ENCODE measurements around the gene SREK1IP1.

The SREK1IP1 gene

GRCh38 chr5:64796301-64796700, 27.8 kb upstream of the SREK1IP1 start:
- no peak overlapping the region for H3K27ac ChIP-seq
- no peak for TF ChIP-seq ZFX (IDR thresholded peaks at IDR 0.05)
- TF ChIP-seq CTCF (conservative IDR thresholded peaks at IDR 0.05), result no peak

- no peak overlapping the region for H3K27ac ChIP-seq
These were observed 25.7 kb upstream of the SREK1IP1 start for GRCh38 chr5:64794053-64794770.

GRCh38 chr5:64792469-64792868, 24.0 kb upstream of the SREK1IP1 start:
- TF ChIP-seq ZFX (IDR thresholded peaks at IDR 0.05), result no peak
- TF ChIP-seq CTCF (conservative IDR thresholded peaks at IDR 0.05), result no peak
- no peak overlapping the region for H3K27ac ChIP-seq

More at GRCh38 chr5:64794053-64794770, 25.7 kb upstream of the SREK1IP1 start:
- TF ChIP-seq CTCF (conservative IDR thresholded peaks at IDR 0.05) (no peak), ZFX (IDR thresholded peaks at IDR 0.05) (no peak)

GRCh38 chr5:64790210-64790609, 21.7 kb upstream of the SREK1IP1 start:
- TF ChIP-seq ZFX (IDR thresholded peaks at IDR 0.05), result no peak
- no peak for TF ChIP-seq CTCF (conservative IDR thresholded peaks at IDR 0.05)
- no peak overlapping the region for H3K27ac ChIP-seq

- TF ChIP-seq CTCF (conservative IDR thresholded peaks at IDR 0.05) (no peak), ZFX (IDR thresholded peaks at IDR 0.05) (no peak)
- no peak overlapping the region for H3K27ac ChIP-seq
These were observed 21.0 kb upstream of the SREK1IP1 start for GRCh38 chr5:64789457-64789856.

GRCh38 chr5:64788156-64788555, 19.7 kb upstream of the SREK1IP1 start:
- no peak for TF ChIP-seq ZFX (IDR thresholded peaks at IDR 0.05)
- TF ChIP-seq CTCF (conservative IDR thresholded peaks at IDR 0.05), result no peak
- H3K27ac ChIP-seq, result no peak overlapping the region

- no peak for TF ChIP-seq CTCF (conservative IDR thresholded peaks at IDR 0.05)
- no peak overlapping the region for H3K27ac ChIP-seq
These were observed 17.9 kb upstream of the SREK1IP1 start for GRCh38 chr5:64786372-64786771.
